ENCODE results near the gene FIGNL2.

DNA sequence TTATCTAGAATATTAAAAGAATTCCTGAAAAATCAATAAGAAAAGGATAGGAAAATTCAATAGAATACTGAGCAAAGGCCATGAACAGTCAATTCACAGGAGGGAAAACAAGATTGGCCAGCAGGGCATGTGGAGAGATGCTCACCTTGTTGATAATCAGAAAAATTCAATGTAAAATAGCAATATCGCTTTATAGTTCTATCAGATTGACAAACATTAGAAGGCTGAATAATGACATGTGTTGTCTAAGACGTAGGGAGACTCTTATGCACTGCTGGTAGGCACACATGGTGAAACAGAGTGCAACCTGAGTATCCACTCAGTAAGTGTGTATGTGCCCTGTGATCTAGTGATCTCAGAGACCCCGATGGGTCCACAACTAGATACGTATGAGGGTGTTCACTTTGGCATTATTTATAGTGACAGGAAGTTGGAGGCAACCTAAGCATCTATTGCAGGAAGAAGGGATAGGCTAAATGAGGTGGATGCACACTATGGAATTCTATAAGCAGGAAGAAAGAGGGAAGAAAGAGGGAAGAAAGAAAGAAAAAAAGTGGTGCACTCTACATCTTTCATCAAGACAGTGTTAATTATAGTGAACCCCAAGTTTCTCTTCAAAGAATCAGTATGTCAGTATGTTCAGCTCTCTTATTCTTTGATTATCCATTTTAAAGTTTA is 35.6 kb upstream of the FIGNL2 start:
- no peak for TF ChIP-seq EZH2 (IDR thresholded peaks at IDR 0.05; ENCODE audit: insufficient read depth, poor library complexity, severe bottlenecking)
- TF ChIP-seq EZH2phosphoT487 (IDR thresholded peaks at IDR 0.05; ENCODE audit: insufficient read depth, low read depth) = no peak
